ENCODE data around the gene OR51I1. TPM values are rescaled to one million over a fixed set of nuclear protein-coding genes. Genes with fewer than 3 reads are reported as not detected.

OR51I1 gene
- polyA plus RNA-seq, 2 of the 4 experiments (the other 2 are of a cell fraction), result not detected

GRCh38 chr11:5486003-5486402 is 44.7 kb upstream of the OR51I1 start:
- 76% methylated on average over 3 of the region's 3 CpGs for WGBS (ENCODE audit: missing lambda C conversion rate)
- DNase-seq (ENCODE audit: low read depth in 1 of 2, low spot score in 1 of 2), result no peak
- ATAC-seq, result no peak
- H3K4me2 ChIP-seq, result no peak overlapping the region
- no peak overlapping the region for H3K27ac ChIP-seq
- ChIA-PET CTCF (no interaction called here), POLR2A (no interaction called here)
- no peak overlapping the region for H3K4me3 ChIP-seq
- H3K4me1 ChIP-seq, result no peaks in the 10 kb centered on the region
- no peaks in the 10 kb centered on the region for H3K9me3 ChIP-seq
- TF ChIP-seq ZFP36 (IDR thresholded peaks at IDR 0.05; ENCODE audit: borderline replicate concordance, partially characterized antibody), result no peak
- TF ChIP-seq, protein P1, sequence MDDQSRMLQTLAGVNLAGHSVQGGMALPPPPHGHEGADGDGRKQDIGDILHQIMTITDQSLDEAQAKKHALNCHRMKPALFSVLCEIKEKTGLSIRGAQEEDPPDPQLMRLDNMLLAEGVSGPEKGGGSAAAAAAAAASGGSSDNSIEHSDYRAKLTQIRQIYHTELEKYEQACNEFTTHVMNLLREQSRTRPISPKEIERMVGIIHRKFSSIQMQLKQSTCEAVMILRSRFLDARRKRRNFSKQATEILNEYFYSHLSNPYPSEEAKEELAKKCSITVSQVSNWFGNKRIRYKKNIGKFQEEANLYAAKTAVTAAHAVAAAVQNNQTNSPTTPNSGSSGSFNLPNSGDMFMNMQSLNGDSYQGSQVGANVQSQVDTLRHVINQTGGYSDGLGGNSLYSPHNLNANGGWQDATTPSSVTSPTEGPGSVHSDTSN (IDR thresholded peaks at IDR 0.05), result no peak
- no peak for FAIRE-seq

DNA sequence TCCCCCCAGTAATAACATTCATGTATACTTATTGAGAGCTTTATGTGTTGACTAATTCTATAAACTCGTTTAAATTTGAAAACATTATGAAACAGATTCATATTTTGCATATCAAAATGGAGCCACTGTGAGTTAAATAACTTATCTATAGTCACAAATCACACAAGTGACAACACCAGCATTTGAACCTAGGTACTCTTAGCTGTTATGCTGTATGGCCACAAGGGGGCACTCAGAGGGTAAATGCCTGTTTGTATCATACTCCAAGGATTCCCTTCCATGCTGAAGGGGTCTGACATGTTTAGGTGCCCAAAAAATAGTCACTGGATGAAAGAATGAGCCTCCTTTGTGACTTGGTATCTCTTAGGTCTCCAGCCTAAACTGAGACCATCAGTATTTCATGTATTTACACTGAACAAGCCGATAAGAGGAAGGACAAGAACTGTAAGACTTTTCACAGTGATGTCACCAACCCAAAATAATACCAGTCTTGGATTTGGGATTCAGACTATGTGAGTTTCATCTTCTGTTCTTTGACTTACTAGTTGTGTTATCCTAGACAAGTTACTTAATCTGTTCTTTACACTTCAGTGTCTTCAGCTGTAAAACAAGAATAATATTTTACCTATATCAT is 35.0 kb upstream of the OR51I1 start:
- DNase-seq (ENCODE audit: low read depth in 1 of 2, low spot score in 1 of 2) (peak; percentile 52 to 65), FAIRE-seq (no peak), ATAC-seq (peak; percentile 88 to 94; a peak in 5 of 6 replicates)
- no peak overlapping the region for H3K27ac ChIP-seq
- no peak overlapping the region for H3K4me3 ChIP-seq
- H3K9me3 ChIP-seq, result no peaks in the 10 kb centered on the region
- no peaks in the 10 kb centered on the region for H3K4me1 ChIP-seq
- ChIA-PET CTCF (interaction anchor here (0.6 to 2.2 kb wide), 23 partner anchors 9 to 346 kb away, joined by 3 to 9 read pairs (median 3); partner anchors contain the start of genes TRIM5 and TRIM6), POLR2A (no interaction called here)
- WGBS (ENCODE audit: missing lambda C conversion rate), result 1% methylated on average over 2 of the region's 2 CpGs
- no peak overlapping the region for H3K4me2 ChIP-seq
- TF ChIP-seq RAD21 (conservative IDR thresholded peaks at IDR 0.05 in 1 of 2, IDR thresholded peaks at IDR 0.05 in 1 of 2) (peak; percentile 66 to 70), SMC3 (IDR thresholded peaks at IDR 0.05) (peak; percentile 83), POLR2AphosphoS2 (conservative IDR thresholded peaks at IDR 0.05; ENCODE audit: low read length) (no peak), CTCF (IDR thresholded peaks at IDR 0.05) (peak; percentile 76)

DNA sequence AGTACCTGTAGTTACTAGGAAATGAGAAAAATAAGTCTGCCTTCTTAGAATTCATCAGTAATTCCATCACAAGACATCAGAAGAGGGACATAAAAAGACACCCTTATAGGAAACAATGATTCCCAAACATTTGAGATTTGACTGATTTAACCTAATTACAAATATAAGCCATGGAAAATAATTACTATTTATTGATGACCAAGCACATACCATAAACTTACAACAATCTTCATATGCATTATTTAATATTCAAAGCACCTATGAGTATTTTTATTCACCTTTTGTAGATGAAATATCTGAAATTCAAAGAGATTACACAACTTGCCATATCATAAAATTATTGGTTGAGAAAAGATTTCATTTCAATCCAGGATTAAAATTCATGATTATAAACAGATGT is 32.6 kb upstream of the OR51I1 start:
- no peak overlapping the region for H3K4me2 ChIP-seq
- CTCF ChIA-PET, result no interaction called here
- POLR2A ChIA-PET, result no interaction called here
- no peak for DNase-seq (ENCODE audit: low read depth in 1 of 2, low spot score in 1 of 2)
- TF ChIP-seq CBX8 (IDR thresholded peaks at IDR 0.05), result no peak
- peak; percentile 43 for TF ChIP-seq MAFK (IDR thresholded peaks at IDR 0.05; ENCODE audit: partially characterized antibody)
- no peak for TF ChIP-seq RCOR1 (IDR thresholded peaks at IDR 0.05; ENCODE audit: low read depth, low read length)
- no peak for TF ChIP-seq RAD21 (conservative IDR thresholded peaks at IDR 0.05 in 1 of 2, IDR thresholded peaks at IDR 0.05 in 1 of 2)
- FAIRE-seq, result no peak
- H3K9me3 ChIP-seq, result no peaks in the 10 kb centered on the region
- H3K4me3 ChIP-seq, result no peak overlapping the region
- H3K27ac ChIP-seq, result no peak overlapping the region
- ATAC-seq, result no peak
- no peaks in the 10 kb centered on the region for H3K4me1 ChIP-seq

DNA sequence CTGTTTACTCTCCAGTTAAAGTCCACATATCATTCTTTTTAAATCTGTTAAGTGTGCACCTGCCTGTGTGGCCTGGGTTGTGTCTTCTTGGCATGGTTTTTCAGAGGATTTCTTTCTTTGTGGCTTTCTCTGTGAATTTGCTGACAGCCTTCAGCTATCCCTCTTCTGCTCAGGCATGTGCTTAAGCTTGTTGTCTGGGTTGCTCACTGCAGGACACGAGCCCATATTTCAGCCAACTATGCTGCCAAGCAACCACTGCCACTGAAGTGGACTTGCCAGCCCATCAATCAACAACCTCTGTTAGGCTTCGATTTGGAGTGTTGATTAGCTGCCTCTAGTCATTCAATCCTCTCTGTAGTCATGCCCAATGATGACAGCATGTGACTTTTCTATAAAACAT is 26.2 kb upstream of the OR51I1 start:
- Histone ChIP-seq H3K27ac (no peak overlapping the region), H3K4me2 (no peak overlapping the region), H3K9me3 (no peaks in the 10 kb centered on the region), H3K4me3 (no peak overlapping the region), H3K4me1 (no peaks in the 10 kb centered on the region)
- DNase-seq (ENCODE audit: low read depth in 1 of 2, low spot score in 1 of 2), result no peak
- ChIA-PET POLR2A (no interaction called here), CTCF (interaction anchor here (1.9 kb wide), 1 partner anchor 9 kb away, joined by 9 read pairs; no protein-coding TSS in a partner anchor)
- no peak for ATAC-seq
- FAIRE-seq, result no peak
- TF ChIP-seq EP300 (IDR thresholded peaks at IDR 0.05) (no peak), HOXB13 (CRISPR knock-in tag; IDR thresholded peaks at IDR 0.05; ENCODE audit: low read depth) (no peak), TP53 (CRISPR knock-in tag; IDR thresholded peaks at IDR 0.05) (no peak)
- WGBS (ENCODE audit: missing lambda C conversion rate), result 3% methylated on average over 2 of the region's 2 CpGs

DNA sequence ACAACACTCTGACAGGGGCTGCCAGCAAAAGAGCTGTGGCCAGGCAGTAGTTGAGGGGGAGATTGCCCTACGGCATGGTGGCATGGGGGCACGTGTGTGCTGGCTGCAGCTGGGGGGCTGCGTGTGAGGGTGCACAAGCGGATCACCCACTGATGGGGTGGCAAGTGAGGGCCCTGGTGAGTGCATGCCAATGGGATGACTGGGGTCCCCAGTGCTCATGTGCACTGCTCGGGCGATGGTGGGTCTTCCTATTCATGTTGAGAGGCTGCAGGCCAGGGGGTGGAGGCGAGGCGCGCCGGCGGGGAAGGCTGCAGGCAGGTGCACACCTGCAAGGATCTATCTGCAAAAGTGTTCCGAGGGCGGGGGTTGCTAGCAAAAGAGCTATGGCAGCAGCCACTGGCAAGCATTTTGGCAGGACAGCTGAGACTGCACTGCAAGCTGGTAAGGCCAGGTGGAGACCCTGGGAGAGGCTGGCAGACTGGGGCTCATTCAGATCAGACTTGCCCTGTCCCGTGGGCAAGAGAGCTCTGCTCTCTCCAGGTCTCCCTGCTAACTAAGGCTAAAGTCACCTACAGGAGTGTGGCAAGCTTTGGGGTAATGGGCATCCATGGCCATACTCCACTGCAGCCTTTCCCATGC is 19.8 kb upstream of the OR51I1 start:
- 30% methylated on average over 11 of the region's 14 CpGs for WGBS (ENCODE audit: missing lambda C conversion rate)
- no peak for DNase-seq (ENCODE audit: low read depth in 1 of 2, low spot score in 1 of 2)
- Histone ChIP-seq H3K4me1 (no peaks in the 10 kb centered on the region), H3K4me3 (no peak overlapping the region), H3K27ac (no peak overlapping the region), H3K4me2 (no peak overlapping the region), H3K9me3 (no peaks in the 10 kb centered on the region)
- CTCF ChIA-PET, result interaction anchor here (1.1 kb wide), 1 partner anchor 12 kb away, joined by 3 read pairs; the partner anchor contains the start of gene OR51I2
- no peak for FAIRE-seq
- POLR2A ChIA-PET, result no interaction called here
- ATAC-seq, result no peak
- no peak for TF ChIP-seq ZNF302 (CRISPR knock-in tag; IDR thresholded peaks at IDR 0.05)
- TF ChIP-seq RFX5 (IDR thresholded peaks at IDR 0.05), result no peak
- no peak for TF ChIP-seq RAD21 (conservative IDR thresholded peaks at IDR 0.05 in 1 of 2, IDR thresholded peaks at IDR 0.05 in 1 of 2)
- TF ChIP-seq, protein P1 (IDR thresholded peaks at IDR 0.05), result no peak
- TF ChIP-seq REST (IDR thresholded peaks at IDR 0.05), result no peak
- no peak for TF ChIP-seq ZSCAN20 (CRISPR knock-in tag; IDR thresholded peaks at IDR 0.05)
- TF ChIP-seq NR3C1 (IDR thresholded peaks at IDR 0.05), result no peak
- TF ChIP-seq NPAS2 (CRISPR knock-in tag; IDR thresholded peaks at IDR 0.05; ENCODE audit: borderline replicate concordance), result no peak
